KMS-11 (cell line): ENCODE results near the gene CHTF18.

Source experiments
- H2AFZ ChIP-seq: fragments of 200-600 bp; sonication (generic); 2 replicates; pipeline ENCODE4 v1.6.1; 2016; ENCODE audit warnings: antibody characterized with exemption, mixed run types, low read depth
- H3K27ac ChIP-seq: fragments of 200-600 bp; sonication (generic); 2 replicates; pipeline ENCODE4 v1.6.1; 2016; ENCODE audit warnings: mild to moderate bottlenecking, mixed run types
- H3K27me3 ChIP-seq: fragments of 200-600 bp; sonication (generic); 2 replicates; pipeline ENCODE4 v1.6.1; 2017; ENCODE audit warnings: mild to moderate bottlenecking, low read depth, mixed run types, moderate library complexity; ENCODE audit not compliant: insufficient read depth
- H3K36me3 ChIP-seq: fragments of 200-600 bp; sonication (generic); 2 replicates; pipeline ENCODE4 v1.6.1; 2017; ENCODE audit warnings: mild to moderate bottlenecking, mixed run types; ENCODE audit not compliant: insufficient read depth
- H3K4me1 ChIP-seq: fragments of 200-600 bp; sonication (generic); 2 replicates; pipeline ENCODE4 v1.6.1; 2016; ENCODE audit warnings: mild to moderate bottlenecking, low read depth, mixed run types; ENCODE audit not compliant: poor library complexity, severe bottlenecking
- H3K4me2 ChIP-seq: fragments of 200-600 bp; sonication (generic); 2 replicates; pipeline ENCODE4 v1.7.0; 2016; ENCODE audit warnings: mild to moderate bottlenecking, mixed run types
- H3K4me3 ChIP-seq: fragments of 200-600 bp; sonication (generic); IDR thresholded peaks from 2 replicates; pipeline ENCODE4 v1.6.1; 2017; ENCODE audit warnings: low read depth, low read length, mixed read lengths; ENCODE audit not compliant: insufficient read depth
- H3K79me2 ChIP-seq: fragments of 200-600 bp; sonication (generic); 2 replicates; pipeline ENCODE4 v1.6.1; 2016; ENCODE audit warnings: low read depth, mixed run types; ENCODE audit not compliant: insufficient read depth
- H3K9ac ChIP-seq: fragments of 200-600 bp; sonication (generic); 2 replicates; pipeline ENCODE4 v1.6.1; 2016; ENCODE audit warnings: mild to moderate bottlenecking, mixed run types
- H4K20me1 ChIP-seq: fragments of 200-600 bp; sonication (generic); 2 replicates; pipeline ENCODE4 v1.6.1; 2016; ENCODE audit warnings: mild to moderate bottlenecking, mixed run types; ENCODE audit not compliant: insufficient read depth
- TF ChIP-seq, protein P1 (sequence below): fragments of 200-600 bp; sonication (generic); conservative IDR thresholded peaks from 2 replicates; pipeline ENCODE4 v1.6.1; 2017; ENCODE audit warnings: low read depth, mild to moderate bottlenecking, antibody characterized with exemption, low read length, moderate library complexity, mixed read lengths

Gene CHTF18

GRCh38 chr16:769184-769784, 19.1 kb upstream of the CHTF18 start:
- Histone ChIP-seq H3K9ac (no peak overlapping the region), H3K79me2 (no peaks in the 10 kb centered on the region), H3K27me3 (peaks cover 69% of the 10 kb centered on the region), H3K4me1 (no peaks in the 10 kb centered on the region), H4K20me1 (no peaks in the 10 kb centered on the region), H2AFZ (no peak overlapping the region), H3K4me2 (no peak overlapping the region), H3K36me3 (no peaks in the 10 kb centered on the region), H3K27ac (no peak overlapping the region), H3K4me3 (no peak overlapping the region)
- TF ChIP-seq, protein P1, sequence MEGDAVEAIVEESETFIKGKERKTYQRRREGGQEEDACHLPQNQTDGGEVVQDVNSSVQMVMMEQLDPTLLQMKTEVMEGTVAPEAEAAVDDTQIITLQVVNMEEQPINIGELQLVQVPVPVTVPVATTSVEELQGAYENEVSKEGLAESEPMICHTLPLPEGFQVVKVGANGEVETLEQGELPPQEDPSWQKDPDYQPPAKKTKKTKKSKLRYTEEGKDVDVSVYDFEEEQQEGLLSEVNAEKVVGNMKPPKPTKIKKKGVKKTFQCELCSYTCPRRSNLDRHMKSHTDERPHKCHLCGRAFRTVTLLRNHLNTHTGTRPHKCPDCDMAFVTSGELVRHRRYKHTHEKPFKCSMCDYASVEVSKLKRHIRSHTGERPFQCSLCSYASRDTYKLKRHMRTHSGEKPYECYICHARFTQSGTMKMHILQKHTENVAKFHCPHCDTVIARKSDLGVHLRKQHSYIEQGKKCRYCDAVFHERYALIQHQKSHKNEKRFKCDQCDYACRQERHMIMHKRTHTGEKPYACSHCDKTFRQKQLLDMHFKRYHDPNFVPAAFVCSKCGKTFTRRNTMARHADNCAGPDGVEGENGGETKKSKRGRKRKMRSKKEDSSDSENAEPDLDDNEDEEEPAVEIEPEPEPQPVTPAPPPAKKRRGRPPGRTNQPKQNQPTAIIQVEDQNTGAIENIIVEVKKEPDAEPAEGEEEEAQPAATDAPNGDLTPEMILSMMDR, result no peak

- Histone ChIP-seq H3K27ac (no peak overlapping the region), H3K36me3 (no peaks in the 10 kb centered on the region), H3K27me3 (peaks cover 69% of the 10 kb centered on the region), H3K4me1 (no peaks in the 10 kb centered on the region), H2AFZ (no peak overlapping the region), H3K79me2 (no peaks in the 10 kb centered on the region), H3K9ac (no peak overlapping the region), H3K4me3 (no peak overlapping the region), H4K20me1 (no peaks in the 10 kb centered on the region), H3K4me2 (no peak overlapping the region)
- TF ChIP-seq, protein P1, result no peak
These were observed 18.5 kb upstream of the CHTF18 start for GRCh38 chr16:769934-770333.

DNA sequence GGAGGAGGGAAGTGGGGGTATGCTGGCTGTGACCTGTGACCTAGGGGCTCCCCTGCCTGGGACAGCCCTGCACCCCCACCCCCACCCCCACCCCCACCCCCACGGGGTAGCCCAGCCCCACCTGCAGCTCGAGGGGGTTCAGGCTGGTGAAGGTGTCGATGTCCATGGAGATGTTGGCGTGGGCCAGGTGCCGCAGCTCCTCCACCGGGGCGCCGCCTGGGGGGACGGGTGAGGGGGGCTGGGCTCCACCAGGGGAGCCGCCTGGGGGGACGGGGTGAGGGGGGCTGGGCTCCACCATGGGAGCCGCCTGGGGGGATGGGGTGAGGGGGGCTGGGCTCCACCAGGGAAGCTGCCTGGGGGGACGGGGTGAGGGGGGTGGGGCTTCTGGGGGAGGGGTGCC, 18.0 kb upstream of the CHTF18 start:
- H3K4me1 ChIP-seq, result no peaks in the 10 kb centered on the region

DNA sequence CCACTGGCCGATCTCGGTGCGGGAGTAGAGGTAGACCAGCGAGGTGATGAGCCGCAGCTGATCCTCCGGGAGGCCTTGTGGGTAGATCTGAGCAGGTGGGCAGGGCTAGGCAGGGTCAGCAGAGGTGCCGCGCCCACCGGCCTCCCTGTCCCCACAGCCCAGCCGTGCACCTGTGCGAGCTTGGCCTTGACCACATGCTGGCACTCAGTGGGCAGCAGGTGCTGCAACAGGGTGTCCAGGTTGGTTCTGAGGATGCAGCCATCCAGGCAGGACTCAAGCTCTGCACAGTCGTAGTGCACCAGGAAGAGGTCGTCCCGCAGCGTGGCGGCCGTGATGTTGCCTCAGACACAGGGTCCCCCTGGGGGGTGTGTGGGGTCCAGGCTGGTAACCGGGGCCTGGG, 15.5 kb upstream of the CHTF18 start:
- Histone ChIP-seq H4K20me1 (no peaks in the 10 kb centered on the region), H3K79me2 (no peaks in the 10 kb centered on the region), H3K4me3 (no peak overlapping the region), H3K27me3 (peaks cover 82% of the 10 kb centered on the region), H3K4me1 (no peaks in the 10 kb centered on the region), H3K4me2 (no peak overlapping the region), H3K9ac (no peak overlapping the region), H3K36me3 (no peaks in the 10 kb centered on the region), H2AFZ (no peak overlapping the region), H3K27ac (no peak overlapping the region)
- TF ChIP-seq, protein P1, result no peak

More for the DNA sequence above, 18.0 kb upstream of the CHTF18 start:
- Histone ChIP-seq H3K27me3 (peaks cover 70% of the 10 kb centered on the region), H2AFZ (no peak overlapping the region), H3K36me3 (no peaks in the 10 kb centered on the region), H3K79me2 (no peaks in the 10 kb centered on the region), H3K9ac (no peak overlapping the region), H3K4me3 (no peak overlapping the region), H3K27ac (no peak overlapping the region), H3K4me2 (no peak overlapping the region), H4K20me1 (no peaks in the 10 kb centered on the region)
- TF ChIP-seq, protein P1, result no peak
